Brain microvascular endothelial cell (primary cell): Measurements from ENCODE around the gene PRKCD.

Experiments
- DNase-seq: peaks from one replicate; pipeline ENCODE4 v3.0.0-alpha.2; 2020
- H3K27ac ChIP-seq: fragments of 250-450 bp; sonication (Bioruptor Pico); 2 replicates; pipeline ENCODE4 v1.5.1; 2020; ENCODE audit warnings: mild to moderate bottlenecking, moderate library complexity
- H3K27me3 ChIP-seq: fragments of 250-450 bp; sonication (Bioruptor Pico); replicated peaks from 2 replicates; pipeline ENCODE4 v1.5.1; 2020; ENCODE audit warnings: mild to moderate bottlenecking
- H3K36me3 ChIP-seq: fragments of 250-450 bp; sonication (Bioruptor Pico); replicated peaks from 2 replicates; pipeline ENCODE4 v1.5.1; 2020; ENCODE audit warnings: mild to moderate bottlenecking
- H3K4me3 ChIP-seq: 2 replicates; pipeline ENCODE4 v1.5.1; 2011; ENCODE audit warnings: low read depth, mild to moderate bottlenecking, control low read depth, low read length, moderate library complexity
- in situ Hi-C: cut with HindIII; loops from 2 replicates; pipeline ENCODE4 v1.10.0; 2017; ENCODE audit warnings: low sequenced_read_pairs, low pct_ligation_motif_present
- TF ChIP-seq, protein P1 (sequence below): IDR thresholded peaks from 2 replicates; pipeline ENCODE4 v1.5.1; 2011; ENCODE audit warnings: low read depth, mild to moderate bottlenecking, moderate library complexity, low read length, control low read depth, inconsistent platforms; ENCODE audit errors: missing control alignments

PRKCD gene

DNA sequence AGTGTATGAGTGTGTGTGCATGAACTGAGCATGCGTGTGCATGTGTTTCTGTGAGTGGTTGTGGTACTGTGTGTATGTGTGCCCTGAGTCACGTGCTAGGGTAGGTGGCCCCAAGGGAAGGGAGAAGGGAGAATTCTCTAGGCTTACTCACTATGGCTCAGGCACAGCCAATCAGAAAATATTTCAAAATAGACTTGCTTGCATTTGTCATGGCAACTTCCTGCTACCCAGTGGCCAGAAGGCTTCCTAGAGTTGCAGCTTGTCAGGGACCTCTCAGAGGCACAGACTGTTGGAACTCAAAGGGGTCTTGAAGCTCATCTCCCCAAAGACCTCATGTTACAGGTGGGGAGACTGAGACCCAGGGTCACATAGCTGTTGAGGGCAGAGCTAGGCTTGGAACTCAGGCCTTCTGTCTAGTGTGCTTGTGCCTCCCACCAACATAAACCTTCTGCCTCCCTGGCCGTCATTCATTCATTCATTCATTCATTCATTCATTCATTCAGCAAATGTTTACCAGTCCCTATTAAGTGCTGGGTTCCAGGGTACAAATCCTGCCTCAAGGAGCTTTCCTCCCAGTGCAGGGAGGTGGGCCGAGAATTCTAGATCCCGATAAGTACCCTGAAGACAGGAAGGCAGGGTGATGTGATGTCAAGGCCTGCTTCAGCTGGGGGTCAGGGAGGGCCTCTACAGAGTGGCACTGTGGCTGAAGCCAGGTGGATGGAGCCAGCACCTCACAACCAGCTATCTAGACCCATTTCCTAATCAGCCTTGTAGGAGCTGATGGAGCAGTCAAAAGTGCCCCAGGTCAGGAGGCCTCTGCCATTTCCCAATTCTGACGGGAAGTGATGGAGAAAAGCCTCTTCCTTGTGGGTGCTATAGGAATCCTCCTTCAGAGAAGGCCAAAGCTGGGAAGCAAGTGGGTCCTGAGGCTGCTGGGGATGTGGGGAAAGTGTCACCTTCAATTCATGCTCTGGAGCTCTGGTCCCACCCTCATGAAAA is 19.9 kb upstream of the PRKCD start:
- no peak overlapping the region for H3K4me3 ChIP-seq
- H3K36me3 ChIP-seq, result no peaks in the 10 kb centered on the region
- no peak overlapping the region for H3K27ac ChIP-seq
- peak; percentile 76 for DNase-seq
- H3K27me3 ChIP-seq, result no peaks in the 10 kb centered on the region
- TF ChIP-seq, protein P1, sequence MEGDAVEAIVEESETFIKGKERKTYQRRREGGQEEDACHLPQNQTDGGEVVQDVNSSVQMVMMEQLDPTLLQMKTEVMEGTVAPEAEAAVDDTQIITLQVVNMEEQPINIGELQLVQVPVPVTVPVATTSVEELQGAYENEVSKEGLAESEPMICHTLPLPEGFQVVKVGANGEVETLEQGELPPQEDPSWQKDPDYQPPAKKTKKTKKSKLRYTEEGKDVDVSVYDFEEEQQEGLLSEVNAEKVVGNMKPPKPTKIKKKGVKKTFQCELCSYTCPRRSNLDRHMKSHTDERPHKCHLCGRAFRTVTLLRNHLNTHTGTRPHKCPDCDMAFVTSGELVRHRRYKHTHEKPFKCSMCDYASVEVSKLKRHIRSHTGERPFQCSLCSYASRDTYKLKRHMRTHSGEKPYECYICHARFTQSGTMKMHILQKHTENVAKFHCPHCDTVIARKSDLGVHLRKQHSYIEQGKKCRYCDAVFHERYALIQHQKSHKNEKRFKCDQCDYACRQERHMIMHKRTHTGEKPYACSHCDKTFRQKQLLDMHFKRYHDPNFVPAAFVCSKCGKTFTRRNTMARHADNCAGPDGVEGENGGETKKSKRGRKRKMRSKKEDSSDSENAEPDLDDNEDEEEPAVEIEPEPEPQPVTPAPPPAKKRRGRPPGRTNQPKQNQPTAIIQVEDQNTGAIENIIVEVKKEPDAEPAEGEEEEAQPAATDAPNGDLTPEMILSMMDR, result no peak
- in situ Hi-C loops, result no loop called here

DNA sequence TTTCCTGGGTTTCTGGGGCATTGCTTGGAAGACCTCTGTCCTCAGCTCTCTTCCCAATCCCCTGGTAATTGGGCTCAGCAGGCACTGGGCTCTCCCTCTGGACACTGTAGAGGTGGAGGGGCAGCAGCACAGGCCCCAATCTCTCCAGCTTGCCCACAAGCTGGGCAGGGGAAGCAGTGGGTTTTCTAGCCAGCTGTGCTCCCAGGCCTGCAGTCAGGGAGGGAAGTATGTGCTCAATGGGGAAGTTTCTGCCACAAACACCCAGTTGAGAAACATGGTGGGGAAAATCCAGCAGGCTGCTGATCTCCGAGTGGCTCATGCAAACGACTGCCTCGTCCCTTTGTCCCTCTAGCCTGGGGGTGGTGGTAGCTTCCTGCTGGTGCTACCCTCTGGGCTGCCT is 18.0 kb upstream of the PRKCD start:
- Histone ChIP-seq H3K4me3 (no peak overlapping the region), H3K27ac (no peak overlapping the region), H3K36me3 (no peaks in the 10 kb centered on the region), H3K27me3 (no peaks in the 10 kb centered on the region)
- no peak for DNase-seq
- TF ChIP-seq, protein P1, result no peak
- in situ Hi-C loops, result no loop called here

DNA sequence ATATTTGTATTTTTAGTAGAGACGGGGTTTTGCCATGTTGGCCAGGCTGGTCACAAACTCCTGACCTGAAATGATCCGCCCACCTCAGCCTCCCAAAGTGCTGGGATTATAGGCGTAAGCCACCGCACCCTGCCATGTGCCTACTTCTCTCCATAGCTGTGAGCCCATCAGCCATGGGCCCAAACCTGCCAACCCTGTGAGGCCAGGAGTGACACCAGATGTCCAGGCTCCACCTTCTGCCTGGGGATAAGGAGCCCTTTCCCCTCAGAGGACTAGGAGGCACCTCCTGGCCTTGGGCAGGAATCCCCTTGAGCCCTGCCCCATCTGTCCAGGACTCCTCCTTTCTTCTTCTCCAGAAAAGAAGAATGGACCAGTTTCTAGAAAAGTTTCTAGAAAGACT is 16.6 kb upstream of the PRKCD start:
- in situ Hi-C loops, result no loop called here
- no peak overlapping the region for H3K27ac ChIP-seq
- no peak overlapping the region for H3K4me3 ChIP-seq
- no peaks in the 10 kb centered on the region for H3K36me3 ChIP-seq
- TF ChIP-seq, protein P1, result no peak
- DNase-seq, result no peak
- H3K27me3 ChIP-seq, result no peaks in the 10 kb centered on the region

DNA sequence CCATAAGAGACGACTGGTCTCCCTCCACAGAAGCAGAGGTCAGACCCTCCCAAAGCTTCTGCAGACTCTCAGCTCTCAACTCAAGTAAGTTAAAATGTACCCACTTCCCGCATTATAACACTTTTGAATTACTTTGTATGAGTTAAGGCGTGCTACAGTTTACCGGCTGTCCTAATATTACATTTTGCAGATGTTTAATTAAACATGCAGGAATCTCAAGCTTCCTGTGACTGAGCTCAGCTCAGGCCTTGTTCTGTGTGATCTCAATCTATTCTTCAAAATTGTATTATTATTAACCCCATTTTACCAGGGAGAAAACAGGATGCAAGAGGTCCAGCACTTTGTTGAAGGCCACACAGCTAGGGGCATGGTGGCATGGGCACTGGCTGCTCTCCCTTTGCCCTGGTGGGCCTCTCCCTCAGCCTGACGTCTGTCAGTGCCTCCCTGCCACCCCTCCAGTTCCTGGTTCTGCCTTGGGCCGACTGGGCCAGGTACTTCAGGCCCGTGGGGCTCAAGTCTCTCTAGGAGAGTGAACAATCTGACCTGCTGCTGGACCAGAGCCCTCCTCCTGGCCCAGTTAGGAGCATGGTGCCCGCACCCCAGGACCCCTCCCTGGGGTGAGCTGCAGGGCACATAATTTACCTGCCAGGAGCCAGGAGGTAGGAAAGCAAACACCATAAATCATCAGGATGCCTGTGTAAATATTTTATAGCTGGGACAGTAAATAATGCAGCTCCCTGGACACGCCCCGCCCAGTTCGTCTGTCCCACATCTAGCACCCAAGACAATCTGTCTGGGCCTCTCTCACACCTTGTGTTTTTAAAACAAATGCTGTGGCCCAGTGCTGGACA is 15.9 kb upstream of the PRKCD start:
- in situ Hi-C loops, result no loop called here
- no peak for DNase-seq
- TF ChIP-seq, protein P1, result no peak
- Histone ChIP-seq H3K27me3 (no peaks in the 10 kb centered on the region), H3K36me3 (no peaks in the 10 kb centered on the region), H3K4me3 (no peak overlapping the region), H3K27ac (no peak overlapping the region)

DNA sequence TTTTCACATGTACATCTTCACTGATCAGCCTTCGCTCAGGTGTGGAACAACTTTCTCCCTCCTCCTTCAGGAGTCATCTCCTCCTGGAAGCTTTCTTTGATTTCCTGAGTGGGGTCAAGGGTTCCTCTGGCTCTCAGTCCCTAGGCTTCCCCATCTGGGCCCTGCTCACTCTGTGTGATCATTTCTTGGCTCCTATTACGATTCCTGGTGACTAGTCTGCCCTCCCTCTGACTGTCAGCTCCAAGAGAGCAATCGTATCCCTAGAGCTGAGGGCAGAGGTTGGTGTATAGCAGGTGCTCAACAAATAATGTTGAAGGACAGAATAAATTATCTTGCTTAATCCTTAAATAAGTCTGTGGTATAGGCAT is 15.3 kb upstream of the PRKCD start:
- DNase-seq, result no peak
- H3K4me3 ChIP-seq, result no peak overlapping the region
- no peaks in the 10 kb centered on the region for H3K36me3 ChIP-seq
- in situ Hi-C loops, result no loop called here
- TF ChIP-seq, protein P1, result no peak
- no peaks in the 10 kb centered on the region for H3K27me3 ChIP-seq
- H3K27ac ChIP-seq, result no peak overlapping the region
